ENCODE data around the gene WASF2.
"Not testable (repeated sequence)": the region's sequence is repeated elsewhere in the genome, so short reads cannot be mapped to it uniquely, and the experiment has no call there.

WASF2 gene

DNA sequence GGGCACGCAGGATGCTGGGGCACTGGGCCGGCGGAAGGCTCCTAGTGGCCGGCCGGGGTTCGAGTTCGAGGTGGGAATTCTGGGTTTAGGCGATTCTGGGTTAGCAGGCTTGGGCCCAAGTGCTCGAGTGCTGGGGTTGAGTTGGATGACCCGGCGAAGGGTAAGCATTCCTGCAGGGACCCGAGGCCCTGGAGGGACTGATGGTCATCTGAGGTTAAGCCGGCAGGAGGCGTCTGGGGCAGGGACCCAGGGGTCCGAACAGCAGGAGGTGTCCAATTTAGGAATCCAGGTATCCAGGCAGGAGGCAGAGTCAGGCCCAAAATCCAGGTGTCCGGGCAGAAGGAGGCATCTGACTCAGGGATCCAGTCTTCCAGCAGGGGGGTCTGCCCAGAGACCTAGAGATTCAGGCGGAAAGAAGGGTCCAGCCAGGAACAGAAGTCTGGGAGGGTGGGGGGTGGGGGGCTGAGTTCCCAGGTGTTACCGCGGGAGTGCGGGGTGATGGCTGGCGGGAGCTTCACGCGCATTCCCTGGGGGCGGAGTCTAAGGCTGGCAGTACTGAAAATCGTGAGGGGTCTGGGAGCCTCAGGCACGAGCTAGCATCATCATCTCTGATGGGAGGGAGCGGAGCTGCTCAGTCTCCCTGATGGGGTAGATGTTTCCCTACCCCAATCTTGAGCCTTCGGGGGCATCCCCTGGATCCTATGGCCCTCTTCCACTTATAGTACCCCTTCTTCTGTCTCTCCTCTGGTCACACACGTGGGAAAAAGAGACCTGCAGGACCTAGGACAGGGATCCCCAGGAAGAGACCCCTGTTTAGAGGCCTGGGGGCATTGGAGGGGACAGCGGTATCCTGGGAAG is 97.0 kb downstream of the WASF2 start:
- peak overlapping the region; percentile 64 for H3K4me3 ChIP-seq (ENCODE audit: low read length)
- no peak for DNase-seq (ENCODE audit: low read depth, low spot score)

GRCh38 chr1:27392096-27392777 is 97.7 kb downstream of the WASF2 start, which contains the start of gene GPR3:
Gene GPR3, plus strand, starts transcription at chr1:27392622. Its CDS starts 1,177 bp downstream, at chr1:27393799.
- H3K4me3 ChIP-seq (ENCODE audit: low read length): peak within 1 kb of the TSS; percentile 64
- DNase-seq (ENCODE audit: low read depth, low spot score): peak; percentile 89

DNA sequence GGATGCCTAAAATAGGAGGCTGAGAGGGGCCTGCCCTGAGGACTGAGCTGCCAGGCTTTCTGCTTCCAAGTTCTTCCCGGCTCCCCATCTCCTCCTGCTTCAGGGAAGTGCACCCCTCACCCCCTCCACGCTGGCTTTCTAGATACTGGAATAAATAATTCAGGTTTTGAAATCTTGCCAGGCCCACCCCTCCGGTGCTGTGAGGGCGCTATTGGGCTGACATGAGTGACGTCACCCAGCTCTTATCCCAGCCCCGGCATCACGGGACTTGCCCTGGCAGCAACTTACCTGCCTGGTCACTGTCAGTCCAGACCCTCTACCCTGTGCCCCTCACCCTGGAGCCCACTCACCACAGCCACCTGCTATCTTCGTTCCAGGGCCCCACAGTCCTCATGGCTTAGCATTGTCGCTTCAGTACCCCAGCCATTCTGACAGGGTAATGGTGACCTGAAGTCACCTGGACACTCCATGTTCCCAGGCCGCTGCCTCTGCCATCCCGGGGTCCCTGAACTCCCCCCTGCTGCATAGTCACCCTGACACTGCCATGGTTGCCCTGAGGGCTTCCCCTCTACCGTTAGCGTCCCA is 98.4 kb downstream of the WASF2 start:
- H3K4me3 ChIP-seq (ENCODE audit: low read length): peak overlapping the region; percentile 29; the same call in 1 of the 2 replicates
- no peak for DNase-seq (ENCODE audit: low read depth, low spot score)

GRCh38 chr1:27388337-27389005 is 101.5 kb downstream of the WASF2 start:
- H3K4me3 ChIP-seq (ENCODE audit: low read length): no peak overlapping the region
- peak; percentile 43 for DNase-seq (ENCODE audit: low read depth, low spot score)

DNA sequence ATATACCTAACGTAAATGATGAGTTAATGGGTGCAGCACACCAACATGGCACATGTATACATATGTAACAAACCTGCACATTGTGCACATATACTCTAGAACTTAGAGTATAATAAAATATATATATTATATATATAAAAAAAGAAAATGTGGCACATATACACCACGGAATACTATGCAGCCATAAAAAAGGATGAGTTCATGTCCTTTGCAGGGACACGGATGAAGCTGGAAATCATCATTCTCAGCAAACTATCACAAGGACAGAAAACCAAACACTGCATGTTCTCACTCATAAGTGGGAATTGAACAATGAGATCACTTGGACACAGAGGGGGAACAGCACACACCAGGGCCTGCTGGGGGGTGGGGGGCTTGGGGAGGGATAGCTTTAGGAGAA is 105.2 kb downstream of the WASF2 start:
- not testable (repeated sequence) for DNase-seq (ENCODE audit: low read depth, low spot score)

DNA sequence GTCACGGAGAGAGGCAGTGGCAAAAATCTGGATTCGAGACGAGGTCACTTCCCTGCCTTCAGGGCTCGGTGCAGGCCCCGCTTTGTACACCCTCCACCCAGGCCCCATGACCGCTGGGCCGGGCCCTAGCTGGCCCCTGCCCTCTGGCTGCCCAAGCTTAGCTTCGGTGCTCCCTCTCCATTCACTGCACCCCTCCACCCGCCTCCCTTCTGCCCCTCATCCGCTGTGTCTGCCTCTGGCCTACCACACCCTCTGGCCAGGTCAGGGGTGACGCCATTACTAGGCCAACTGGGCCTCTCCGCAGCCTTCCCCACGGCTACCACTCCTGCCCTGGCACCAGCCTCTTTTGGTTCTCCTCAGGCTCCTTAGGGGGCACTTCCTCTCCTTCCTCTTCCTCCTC is 106.3 kb downstream of the WASF2 start:
- H3K4me3 ChIP-seq (ENCODE audit: low read length): no peak overlapping the region
- no peak for DNase-seq (ENCODE audit: low read depth, low spot score)

More for the DNA sequence above, 105.2 kb downstream of the WASF2 start:
- not testable (repeated sequence) for H3K4me3 ChIP-seq (ENCODE audit: low read length)

GRCh38 chr1:27383039-27383605 is 106.8 kb downstream of the WASF2 start, which contains the start of gene CD164L2:
Gene CD164L2, minus strand, starts transcription at chr1:27383333. Its CDS starts 94 bp downstream, at chr1:27383239.
- DNase-seq (ENCODE audit: low read depth, low spot score): no peak

DNA sequence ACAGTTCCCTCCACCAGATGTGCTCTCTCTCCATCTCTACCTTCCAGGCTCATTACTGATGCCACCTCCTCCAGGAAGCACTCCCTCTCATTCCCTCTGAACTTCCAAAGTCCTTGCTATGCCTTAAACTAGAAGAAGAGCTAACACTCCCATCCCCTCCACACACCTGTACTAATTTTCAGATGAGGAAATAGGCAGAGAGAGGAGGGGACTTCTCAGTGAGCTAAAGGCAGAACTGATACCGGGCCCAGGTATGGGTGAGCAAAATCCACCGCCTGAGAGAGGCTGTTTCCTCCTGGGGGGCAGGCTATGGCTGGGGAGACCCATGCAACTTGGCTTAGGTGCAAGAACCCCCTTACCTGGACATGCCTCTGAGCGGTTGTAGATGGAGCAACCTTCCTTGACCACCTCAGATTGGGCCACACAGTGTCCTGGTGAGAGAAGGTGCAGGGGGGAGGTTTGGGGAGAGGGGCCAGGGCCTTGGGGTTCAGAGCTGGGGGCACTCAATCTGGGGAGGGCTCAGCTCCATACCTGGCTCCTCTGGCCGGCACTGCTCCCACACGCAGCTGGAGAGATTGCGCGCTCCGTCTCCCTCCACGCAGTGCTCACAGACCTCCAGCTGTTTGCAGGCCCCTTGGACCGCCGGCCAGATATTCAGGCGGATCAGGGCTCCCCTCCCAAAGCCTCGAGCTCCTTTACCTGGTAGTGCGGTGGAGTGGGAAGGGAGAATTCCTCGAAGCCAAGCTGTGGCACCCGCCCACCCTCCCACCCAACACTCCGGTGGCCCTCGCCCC is 107.8 kb downstream of the WASF2 start:
- H3K4me3 ChIP-seq (ENCODE audit: low read length): no peak overlapping the region
- DNase-seq (ENCODE audit: low read depth, low spot score): no peak

More at GRCh38 chr1:27383039-27383605, 106.8 kb downstream of the WASF2 start, which contains the start of gene CD164L2:
- H3K4me3 ChIP-seq (ENCODE audit: low read length): no peak within 1 kb of the TSS

- H3K4me3 ChIP-seq (ENCODE audit: low read length): no peak overlapping the region
- no peak for DNase-seq (ENCODE audit: low read depth, low spot score)
Measured at GRCh38 chr1:27380766-27381733, 108.9 kb downstream of the WASF2 start.

- H3K4me3 ChIP-seq (ENCODE audit: low read length): no peak overlapping the region
- no peak for DNase-seq (ENCODE audit: low read depth, low spot score)
Measured at GRCh38 chr1:27380224-27380623, 109.7 kb downstream of the WASF2 start.

DNA sequence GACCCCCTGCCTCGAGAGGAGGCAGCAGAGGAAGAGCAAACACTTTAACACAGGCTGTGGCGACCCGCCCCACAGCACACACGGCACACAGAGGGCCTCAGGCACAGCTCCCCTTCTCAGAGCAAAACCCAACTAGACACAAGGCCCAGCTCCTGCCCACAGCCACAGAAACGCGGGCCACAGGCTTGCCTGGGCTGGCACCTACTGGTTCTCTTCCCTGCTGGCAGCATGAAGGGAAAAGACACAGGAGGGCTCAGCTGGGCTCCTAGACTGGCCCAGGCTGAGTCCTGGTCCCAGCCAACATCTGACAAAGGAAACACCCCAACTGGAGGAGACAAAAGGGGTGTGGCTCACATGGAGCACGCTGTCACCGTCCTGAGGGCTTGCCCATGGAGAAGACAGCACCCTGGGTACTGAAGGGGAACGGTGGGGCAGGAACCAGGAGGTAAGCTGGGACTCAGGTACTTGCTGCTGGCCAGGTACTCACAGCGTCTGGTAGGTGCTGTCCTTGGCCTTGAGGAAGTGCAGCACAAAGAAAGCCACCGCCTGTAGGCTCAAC is 110.3 kb downstream of the WASF2 start:
- H3K4me3 ChIP-seq (ENCODE audit: low read length): no peak overlapping the region
- DNase-seq (ENCODE audit: low read depth, low spot score): no peak

DNA sequence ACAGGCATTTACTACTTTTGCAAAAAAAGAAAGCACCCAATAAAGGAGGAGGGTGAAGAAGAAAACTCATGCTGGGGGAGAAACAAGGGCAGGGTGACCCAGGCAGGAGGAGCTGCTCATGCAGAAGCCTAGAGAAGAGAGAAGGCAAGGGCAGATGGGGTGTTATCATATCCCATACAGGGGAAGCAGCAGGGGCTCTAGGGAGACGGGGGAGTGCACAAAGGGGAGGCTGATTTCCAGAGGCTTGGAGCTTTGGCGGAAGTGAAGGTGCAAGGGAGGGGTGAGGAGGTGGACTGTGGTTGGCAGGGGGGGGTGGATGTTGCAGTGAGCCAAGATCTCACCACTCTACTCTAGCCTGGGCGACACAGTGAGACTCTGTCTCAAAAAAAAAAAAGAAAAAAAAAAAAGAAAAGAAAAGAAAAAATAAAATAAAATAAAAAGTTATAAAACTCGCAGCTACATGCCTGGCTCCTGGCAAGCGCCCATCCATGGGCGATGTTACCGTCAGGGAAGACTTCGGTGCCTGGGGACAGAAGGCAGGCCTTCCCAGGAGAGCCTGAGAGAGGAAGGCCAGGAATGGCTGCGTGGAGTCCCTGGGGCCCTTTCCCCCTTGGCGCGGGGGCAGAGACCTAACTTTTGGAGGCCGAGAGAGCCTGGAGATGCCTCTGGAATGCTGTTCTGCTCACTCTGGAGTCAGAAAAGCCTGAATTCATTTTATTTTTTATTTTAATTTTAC is 112.0 kb downstream of the WASF2 start:
- no peak overlapping the region for H3K4me3 ChIP-seq (ENCODE audit: low read length)
- no peak for DNase-seq (ENCODE audit: low read depth, low spot score)

- no peak for DNase-seq (ENCODE audit: low read depth, low spot score)
- no peak within 1 kb of the TSS for H3K4me3 ChIP-seq (ENCODE audit: low read length)
Measured at GRCh38 chr1:27374362-27375086, 115.4 kb downstream of the WASF2 start, which contains the start of gene FCN3. Gene FCN3, minus strand, starts transcription at chr1:27374824. Its CDS starts 6 bp downstream, at chr1:27374818.

DNA sequence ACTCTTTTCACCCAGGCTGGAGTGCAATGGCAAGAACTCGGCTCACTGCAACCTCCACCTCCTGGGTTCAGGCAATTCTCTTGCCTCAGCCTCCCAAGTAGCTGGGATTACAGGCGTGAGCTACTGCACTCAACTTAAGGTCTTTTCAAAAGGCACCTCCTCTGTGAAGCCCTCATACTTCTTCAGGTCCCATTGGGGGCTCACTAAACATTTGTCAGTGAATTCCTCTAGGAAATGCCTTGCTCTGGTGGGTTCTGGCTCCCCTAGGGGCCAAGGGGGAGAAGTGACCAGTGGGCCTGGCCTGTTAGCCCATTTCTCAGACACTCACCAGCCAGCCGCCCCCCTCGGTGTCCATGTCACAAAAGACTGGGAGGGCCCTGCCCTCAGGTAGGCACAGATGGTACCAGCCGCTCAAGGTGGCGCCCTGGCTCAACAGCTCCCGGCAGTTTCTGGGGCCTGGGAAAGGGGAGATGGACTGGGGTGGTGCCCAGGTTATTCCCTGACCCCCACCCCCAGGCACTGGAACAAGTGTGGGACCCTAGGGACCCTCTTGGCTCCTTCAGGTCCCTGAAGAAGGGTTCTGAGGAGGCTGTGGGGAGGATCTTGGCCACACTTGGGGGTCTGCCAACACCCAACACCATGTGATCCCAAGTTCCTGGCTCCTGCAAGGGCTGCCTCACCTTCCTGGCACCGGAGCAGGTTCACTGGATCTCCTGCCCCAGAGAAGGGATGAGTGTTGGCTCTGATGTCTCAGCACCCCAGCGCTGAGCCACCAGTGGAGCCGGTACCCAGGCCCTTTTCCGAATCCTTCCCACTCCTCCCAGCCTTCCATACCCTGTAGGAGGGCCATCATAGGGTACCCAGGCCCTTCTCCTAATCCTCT is 116.9 kb downstream of the WASF2 start:
- DNase-seq (ENCODE audit: low read depth, low spot score): no peak

More for the DNA sequence above, 116.9 kb downstream of the WASF2 start:
- H3K4me3 ChIP-seq (ENCODE audit: low read length): no peak overlapping the region

Measured in Jurkat, Clone E6-1 (cell line).